ENCODE data around the gene MAGEH1.
A peak's percentile ranks its signal among the peaks of the same experiment; 100 is the strongest.
"Not testable (repeated sequence)": the region's sequence is repeated elsewhere in the genome, so short reads cannot be mapped to it uniquely, and the experiment has no call there.

MAGEH1 gene, protein sequence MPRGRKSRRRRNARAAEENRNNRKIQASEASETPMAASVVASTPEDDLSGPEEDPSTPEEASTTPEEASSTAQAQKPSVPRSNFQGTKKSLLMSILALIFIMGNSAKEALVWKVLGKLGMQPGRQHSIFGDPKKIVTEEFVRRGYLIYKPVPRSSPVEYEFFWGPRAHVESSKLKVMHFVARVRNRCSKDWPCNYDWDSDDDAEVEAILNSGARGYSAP

GRCh38 chrX:55451990-55452832 lies at the start of gene MAGEH1:
MAGEH1 (plus strand) TSS chrX:55452127; CDS start chrX:55452375, 248 bp downstream.
- DNase-seq: peak; percentile 18

DNA sequence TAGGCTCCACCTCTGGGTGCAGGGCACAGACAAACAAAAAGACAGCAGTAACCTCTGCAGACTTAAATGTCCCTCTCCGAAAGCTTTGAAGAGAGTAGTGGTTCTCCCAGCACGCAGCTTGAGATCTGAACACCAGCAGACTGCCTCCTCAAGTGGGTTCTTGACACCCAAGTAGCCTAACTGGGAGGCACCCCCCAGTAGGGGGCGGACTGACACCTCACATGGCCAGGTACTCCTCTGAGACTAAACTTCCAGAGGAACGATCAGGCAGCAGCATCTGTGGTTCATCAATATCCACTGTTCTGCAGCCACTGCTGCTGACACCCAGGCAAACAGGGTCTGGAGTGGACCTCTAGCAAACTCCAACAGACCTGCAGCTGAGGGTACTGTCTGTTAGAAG lies 24.8 kb upstream of the MAGEH1 start:
- not testable (repeated sequence) for DNase-seq

- not testable (repeated sequence) for DNase-seq
Observed at GRCh38 chrX:55443468-55443867, 8.5 kb upstream of the MAGEH1 start.

- DNase-seq: no peak
Observed at GRCh38 chrX:55450259-55450658, 1.7 kb upstream of the MAGEH1 start.

DNA sequence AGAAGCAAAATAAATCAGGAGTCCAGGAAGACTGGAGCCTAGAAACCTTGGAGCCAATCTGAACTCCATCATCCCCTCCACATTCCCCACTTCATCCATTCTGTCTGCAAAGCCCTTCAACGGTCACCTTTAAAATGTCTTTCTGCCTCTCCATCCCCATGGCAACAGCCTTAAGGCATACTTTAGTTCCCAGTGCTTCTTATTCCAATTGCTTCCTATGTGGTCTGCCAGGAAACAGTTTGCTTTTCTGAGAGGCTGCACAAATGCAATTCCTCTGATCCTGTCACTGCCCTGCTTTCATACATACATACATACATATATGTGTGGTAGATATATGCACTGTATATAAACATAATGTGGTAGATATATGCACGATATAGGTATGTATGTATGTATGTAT lies 786 bp upstream of the MAGEH1 start:
- DNase-seq: no peak

GRCh38 chrX:55451626-55451989 lies 319 bp upstream of the MAGEH1 start:
- no peak for DNase-seq

DNA sequence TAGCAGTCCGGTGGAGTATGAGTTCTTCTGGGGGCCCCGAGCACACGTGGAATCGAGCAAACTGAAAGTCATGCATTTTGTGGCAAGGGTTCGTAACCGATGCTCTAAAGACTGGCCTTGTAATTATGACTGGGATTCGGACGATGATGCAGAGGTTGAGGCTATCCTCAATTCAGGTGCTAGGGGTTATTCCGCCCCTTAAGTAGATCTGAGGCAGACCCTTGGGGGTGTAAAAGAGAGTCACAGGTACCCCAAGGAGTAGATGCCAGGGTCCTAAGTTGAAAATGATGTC lies 852 bp downstream of the MAGEH1 start:
- no peak for DNase-seq

DNA sequence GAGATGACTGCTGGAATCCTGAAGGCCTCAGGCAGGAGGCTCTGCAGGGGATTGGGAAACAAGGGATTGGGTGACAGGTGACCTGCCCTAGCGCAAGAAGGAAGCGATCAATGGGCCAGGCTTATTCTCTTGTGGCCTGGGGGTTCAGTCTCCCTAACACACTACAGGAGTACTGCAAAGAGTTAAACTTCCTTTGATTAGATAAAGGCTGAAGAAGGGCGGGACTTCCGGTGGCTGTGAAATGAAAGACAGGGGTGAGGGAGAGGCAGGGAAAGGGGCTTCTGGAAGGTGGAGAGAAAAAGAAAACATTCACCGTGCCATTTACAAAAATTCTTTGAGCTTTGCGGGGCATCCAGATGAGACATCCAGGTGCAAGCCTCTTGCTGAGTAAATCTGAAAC lies 3.8 kb downstream of the MAGEH1 start:
- DNase-seq: not testable (repeated sequence)

- DNase-seq: not testable (repeated sequence)
Observed at GRCh38 chrX:55459426-55459825, 7.5 kb downstream of the MAGEH1 start.

DNA sequence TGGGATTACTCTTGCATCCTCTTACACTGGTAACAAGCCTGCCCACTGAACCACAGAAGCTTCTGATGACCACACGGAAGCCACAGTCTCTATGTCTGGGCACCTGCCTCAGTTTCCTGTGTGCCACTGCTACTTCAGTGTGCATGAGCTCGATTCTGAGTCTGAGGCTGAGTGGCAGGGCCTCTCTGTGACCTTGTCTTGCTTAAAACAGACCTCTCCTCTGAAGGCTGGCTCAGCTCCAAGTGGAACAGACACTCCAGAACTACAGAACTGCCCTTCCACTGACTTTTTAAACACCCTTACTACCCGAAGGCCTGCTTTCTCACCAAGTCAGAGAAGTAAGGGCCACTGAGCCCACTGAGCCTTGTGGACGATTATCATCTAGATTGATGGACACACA lies 8.0 kb downstream of the MAGEH1 start:
- DNase-seq: not testable (repeated sequence)

DNA sequence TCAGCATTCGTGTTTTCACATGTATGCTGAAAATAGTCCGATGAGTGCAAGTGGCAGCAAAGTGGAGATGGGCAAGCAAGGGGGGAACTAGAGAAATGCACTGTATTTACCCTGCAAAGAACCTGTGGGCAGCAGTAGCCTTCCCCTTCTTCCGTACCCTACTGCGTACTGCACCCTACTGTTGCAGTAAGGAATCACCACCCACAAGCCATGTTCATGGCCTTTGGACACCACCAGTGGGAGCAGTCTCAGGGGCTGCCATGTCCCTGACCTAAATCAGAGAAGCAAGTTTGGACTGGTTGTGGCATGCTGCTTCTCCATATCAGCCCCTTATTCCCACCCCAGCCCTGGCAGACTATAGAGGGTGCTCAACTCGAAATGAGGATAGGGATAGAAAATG lies 12.1 kb downstream of the MAGEH1 start:
- not testable (repeated sequence) for DNase-seq

- DNase-seq: not testable (repeated sequence)
Observed at GRCh38 chrX:55465108-55465507, 13.2 kb downstream of the MAGEH1 start.

GRCh38 chrX:55465791-55466190 lies 13.9 kb downstream of the MAGEH1 start:
- not testable (repeated sequence) for DNase-seq

DNA sequence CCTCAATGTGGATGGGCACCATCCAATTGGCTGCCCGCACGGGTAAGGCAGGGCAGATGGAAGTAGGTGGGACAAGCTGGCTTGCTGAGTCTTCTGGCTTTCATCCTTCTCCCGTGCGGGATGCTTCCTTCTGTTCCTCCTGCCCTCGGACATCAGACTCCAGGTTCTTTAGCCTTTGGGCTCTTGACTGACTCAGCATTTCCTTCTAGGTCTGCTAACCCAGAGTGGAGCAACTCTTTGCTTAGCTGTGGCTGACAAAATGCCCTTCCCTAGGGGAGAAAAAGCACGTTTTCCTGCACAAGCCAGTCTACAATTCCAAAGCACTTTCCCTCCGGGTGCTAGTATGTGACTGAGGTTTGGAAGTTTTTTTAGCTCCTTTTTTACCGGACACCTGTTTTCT lies 28.0 kb downstream of the MAGEH1 start:
- not testable (repeated sequence) for DNase-seq

DNA sequence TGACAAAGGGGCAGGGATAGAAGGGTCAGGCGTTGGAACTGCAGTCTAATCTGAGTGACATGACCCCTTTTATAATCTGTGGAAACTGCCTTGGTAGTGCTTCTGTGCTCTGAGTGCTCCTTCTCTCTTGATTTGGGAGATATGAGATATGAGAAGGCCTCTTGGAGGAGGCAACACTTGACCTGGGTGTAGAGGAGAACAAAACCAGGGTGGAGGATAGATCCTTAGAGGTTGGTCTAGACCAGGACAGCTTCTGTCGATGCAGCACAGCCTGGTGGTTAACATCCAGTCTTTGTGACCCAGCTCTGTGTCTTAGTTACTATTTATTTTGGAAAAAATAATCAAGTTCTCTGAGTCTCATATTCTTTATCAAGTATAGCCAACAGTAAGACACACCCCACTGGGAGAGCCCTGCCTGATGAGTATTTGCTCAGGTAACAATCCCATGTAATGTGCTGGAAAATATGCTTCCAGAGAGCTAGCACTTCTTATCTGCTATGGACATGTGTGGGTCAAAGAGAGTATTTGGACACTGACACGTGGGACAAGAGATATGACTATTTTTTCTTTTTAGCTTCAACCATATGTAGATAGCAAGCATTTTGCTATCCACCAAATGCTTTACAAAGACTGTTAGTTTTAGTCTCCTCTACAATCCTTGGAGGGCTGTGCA lies 28.6 kb downstream of the MAGEH1 start:
- no peak for DNase-seq

DNA sequence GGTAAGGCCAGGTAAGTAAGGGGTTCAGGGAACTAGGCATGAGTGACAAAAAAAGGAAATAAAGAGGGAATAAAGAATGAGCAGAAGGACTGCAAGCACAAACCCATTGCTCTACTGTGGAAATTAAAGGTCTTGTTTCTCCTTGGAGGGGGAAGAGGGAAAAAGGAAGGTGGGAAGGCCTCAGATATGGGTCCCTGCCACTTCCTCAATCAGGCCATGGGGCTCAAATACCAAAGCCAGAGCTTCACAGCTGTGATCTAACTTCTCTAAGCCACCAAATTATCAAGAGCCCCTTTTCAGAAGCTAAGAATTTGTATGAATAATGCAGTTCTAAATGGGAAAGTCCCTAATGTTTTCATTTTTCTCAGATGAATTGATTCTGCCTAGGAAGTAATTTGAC lies 33.0 kb downstream of the MAGEH1 start:
- no peak for DNase-seq

DNA sequence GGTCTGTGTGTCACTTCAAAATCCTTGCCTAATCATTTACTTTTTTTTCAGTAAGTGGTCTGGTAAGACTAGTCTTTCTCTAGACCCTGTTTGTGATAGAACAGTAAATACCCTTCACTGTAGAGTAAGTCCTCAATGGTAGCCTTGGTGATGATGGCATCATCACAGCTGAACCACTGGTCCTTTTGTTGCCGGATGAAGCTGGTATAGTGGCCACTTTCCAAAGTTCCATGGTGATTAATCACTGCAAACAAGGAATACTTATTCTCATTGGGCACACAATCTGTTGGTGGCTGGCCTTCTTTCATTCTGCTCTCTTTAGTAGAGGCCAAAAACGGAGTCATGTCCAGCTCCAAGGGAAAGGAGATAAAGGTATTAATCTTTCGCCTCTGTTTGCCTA lies 34.8 kb downstream of the MAGEH1 start:
- no peak for DNase-seq

- DNase-seq: no peak
Observed at GRCh38 chrX:55487143-55487542, 35.2 kb downstream of the MAGEH1 start.

GRCh38 chrX:55488006-55488592 lies 36.2 kb downstream of the MAGEH1 start:
- no peak for DNase-seq

GRCh38 chrX:55488593-55489313 lies 36.8 kb downstream of the MAGEH1 start:
- peak; percentile 22 for DNase-seq

DNA sequence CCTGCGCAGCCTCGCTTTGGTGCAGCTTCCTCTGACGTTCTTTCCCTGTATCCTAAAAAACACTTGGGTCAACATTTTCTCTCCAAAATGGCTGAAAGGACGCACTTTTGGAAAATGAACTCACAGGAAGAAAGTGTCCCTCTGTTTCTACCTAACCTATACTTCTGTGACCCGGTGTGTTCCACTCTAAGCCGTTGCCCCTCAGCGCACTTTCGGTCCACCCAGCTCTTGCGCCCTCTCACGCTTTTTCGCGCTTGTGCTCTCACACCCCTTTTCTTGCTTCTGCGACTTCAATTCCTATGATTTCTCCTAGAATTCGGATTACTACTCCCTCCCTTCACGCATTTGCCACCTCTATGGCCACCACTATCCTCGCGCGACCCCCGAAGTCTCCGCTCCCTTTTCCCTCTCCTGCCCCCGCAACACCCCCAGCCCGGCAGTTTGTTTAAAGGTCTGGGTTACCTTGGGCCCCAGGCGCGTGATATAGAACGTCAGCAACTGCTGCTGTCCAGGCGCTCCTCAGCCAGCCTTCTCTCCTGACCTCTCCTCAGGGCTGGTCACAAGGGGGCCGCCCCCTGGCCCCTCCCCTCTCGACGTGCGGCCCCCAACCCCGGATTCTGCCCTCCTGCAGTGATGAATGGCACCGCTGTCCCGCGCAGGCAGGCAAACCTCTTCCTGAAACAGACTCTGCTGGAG lies 37.5 kb downstream of the MAGEH1 start, which contains the start of gene USP51:
Gene USP51 (minus strand): TSS at position 535 of the 696 bp plus-strand sequence. CDS start 909 bp downstream, outside the sequence.
- no peak for DNase-seq

DNA sequence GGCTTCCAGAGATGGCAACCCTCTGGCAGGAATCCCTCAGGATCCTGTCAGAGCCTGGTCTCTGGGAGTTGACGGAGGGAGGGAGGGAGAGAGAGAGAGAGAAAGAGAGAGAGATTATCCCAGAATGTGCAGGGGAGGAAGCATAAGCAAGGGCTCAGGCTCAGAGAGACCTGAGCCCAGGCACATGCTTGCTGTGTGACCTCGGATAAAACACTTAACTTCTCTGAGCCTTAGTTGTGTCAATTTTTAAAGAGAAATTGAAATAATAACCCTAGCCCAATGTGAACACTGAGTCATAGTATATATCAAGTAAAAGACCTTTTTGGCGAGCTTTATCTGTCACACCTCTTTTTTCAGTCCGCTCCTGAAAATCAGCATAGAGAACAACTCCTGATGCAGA lies 38.2 kb downstream of the MAGEH1 start:
- DNase-seq: no peak
